ENCODE results near the gene OXSR1.
"Not testable (repeated sequence)": the region's sequence is repeated elsewhere in the genome, so short reads cannot be mapped to it uniquely, and the experiment has no call there.

The OXSR1 gene

GRCh38 chr3:38274864-38275649 lies 109.7 kb downstream of the OXSR1 start:
- DNase-seq (ENCODE audit: low read depth): no peak

GRCh38 chr3:38275658-38276057 lies 110.3 kb downstream of the OXSR1 start:
- DNase-seq (ENCODE audit: low read depth): no peak

- DNase-seq (ENCODE audit: low read depth): no peak
Observed at GRCh38 chr3:38276081-38276916, 111.0 kb downstream of the OXSR1 start.

GRCh38 chr3:38276917-38277630 lies 111.7 kb downstream of the OXSR1 start:
- DNase-seq (ENCODE audit: low read depth): no peak

GRCh38 chr3:38278841-38279240 lies 113.5 kb downstream of the OXSR1 start:
- DNase-seq (ENCODE audit: low read depth): no peak

GRCh38 chr3:38281895-38282686 lies 116.8 kb downstream of the OXSR1 start, which contains the start of gene SLC22A14:
TSS of gene SLC22A14 (plus strand) at chr3:38282294. CDS start at chr3:38306027, 23,733 bp downstream.
- DNase-seq (ENCODE audit: low read depth): no peak

- DNase-seq (ENCODE audit: low read depth): no peak
Observed at GRCh38 chr3:38283810-38284755, 118.7 kb downstream of the OXSR1 start.

GRCh38 chr3:38284756-38285150 lies 119.4 kb downstream of the OXSR1 start:
- no peak for DNase-seq (ENCODE audit: low read depth)

- not testable (repeated sequence) for DNase-seq (ENCODE audit: low read depth)
Observed at GRCh38 chr3:38289286-38290217, 124.2 kb downstream of the OXSR1 start.

- not testable (repeated sequence) for DNase-seq (ENCODE audit: low read depth)
Observed at GRCh38 chr3:38297053-38297452, 131.7 kb downstream of the OXSR1 start.

GRCh38 chr3:38297537-38297936 lies 132.2 kb downstream of the OXSR1 start:
- DNase-seq (ENCODE audit: low read depth): no peak

- no peak for DNase-seq (ENCODE audit: low read depth)
Observed at GRCh38 chr3:38297947-38298711, 132.8 kb downstream of the OXSR1 start.

All from activated T-cell treated with anti-CD3 and anti-CD28 coated beads for 48 hours (primary cell).